ENCODE data around the gene PSMA8. TPM values are rescaled to one million over a fixed set of nuclear protein-coding genes. Genes with fewer than 3 reads are reported as not detected.
"Not testable (repeated sequence)": the region's sequence is repeated elsewhere in the genome, so short reads cannot be mapped to it uniquely, and the experiment has no call there.

PSMA8 gene
- total RNA-seq, 1 donor from 2014 or later, result not detected

GRCh38 chr18:26192233-26192632 lies 58.6 kb downstream of the PSMA8 start:
- TF ChIP-seq CTCF (IDR thresholded peaks at IDR 0.05), result no peak
- Histone ChIP-seq H3K36me3 (no peaks in the 10 kb centered on the region), H3K4me3 (no peak overlapping the region), H3K27ac (no peak overlapping the region), H3K4me1 (no peaks in the 10 kb centered on the region), H3K9me3 (no peaks in the 10 kb centered on the region), H3K27me3 (ENCODE audit: low read depth) (no peaks in the 10 kb centered on the region)
- DNase-seq, result no peak
- ATAC-seq, result no peak
- intact Hi-C loops (cut with DNase I), result no loop called here

DNA sequence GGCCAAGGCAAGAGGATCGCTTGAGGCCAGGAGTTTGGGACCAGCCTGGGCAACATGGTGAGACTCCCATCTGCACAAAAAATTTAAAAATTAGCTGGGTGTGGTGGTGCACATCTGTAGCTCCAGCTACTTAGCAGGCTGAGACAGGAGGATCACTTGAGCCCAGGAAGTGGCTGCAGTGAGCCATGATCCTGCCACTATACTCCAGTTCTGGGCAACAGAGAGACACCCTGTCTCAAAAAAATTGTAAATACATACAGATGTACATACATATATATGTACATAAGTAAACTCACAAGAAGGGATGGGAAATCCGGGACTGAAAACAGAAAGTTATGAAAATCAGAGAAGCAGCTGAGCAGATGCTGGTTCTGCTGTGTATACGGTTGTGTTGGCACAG lies 62.9 kb downstream of the PSMA8 start:
- intact Hi-C loops (cut with DNase I), result no loop called here
- H3K36me3 ChIP-seq, result no peaks in the 10 kb centered on the region
- H3K4me1 ChIP-seq, result no peaks in the 10 kb centered on the region
- no peak overlapping the region for H3K4me3 ChIP-seq
- DNase-seq (no peak), ATAC-seq (no peak)
- H3K27me3 ChIP-seq (ENCODE audit: low read depth), result no peaks in the 10 kb centered on the region
- no peak overlapping the region for H3K27ac ChIP-seq
- H3K9me3 ChIP-seq, result peaks cover 4% of the 10 kb centered on the region
- no peak for TF ChIP-seq CTCF (IDR thresholded peaks at IDR 0.05)

- H3K27ac ChIP-seq; ATAC-seq; intact Hi-C loops (cut with DNase I); H3K27me3 ChIP-seq (ENCODE audit: low read depth); H3K36me3 ChIP-seq; H3K4me1 ChIP-seq; H3K9me3 ChIP-seq; DNase-seq; H3K4me3 ChIP-seq: not testable (repeated sequence)
Observed at GRCh38 chr18:26202001-26202400, 68.3 kb downstream of the PSMA8 start.

GRCh38 chr18:26205318-26205717 lies 71.6 kb downstream of the PSMA8 start:
- TF ChIP-seq CTCF (IDR thresholded peaks at IDR 0.05), result no peak
- no peak for DNase-seq
- no peaks in the 10 kb centered on the region for H3K36me3 ChIP-seq
- H3K9me3 ChIP-seq, result peaks cover 4% of the 10 kb centered on the region
- ATAC-seq, result no peak
- intact Hi-C loops (cut with DNase I), result no loop called here
- no peaks in the 10 kb centered on the region for H3K4me1 ChIP-seq
- H3K27me3 ChIP-seq (ENCODE audit: low read depth), result no peaks in the 10 kb centered on the region
- H3K4me3 ChIP-seq, result no peak overlapping the region
- no peak overlapping the region for H3K27ac ChIP-seq

GRCh38 chr18:26206488-26206887 lies 72.8 kb downstream of the PSMA8 start:
- no peak overlapping the region for H3K4me3 ChIP-seq
- H3K9me3 ChIP-seq, result no peaks in the 10 kb centered on the region
- H3K4me1 ChIP-seq, result no peaks in the 10 kb centered on the region
- H3K27ac ChIP-seq, result no peak overlapping the region
- H3K27me3 ChIP-seq (ENCODE audit: low read depth), result no peaks in the 10 kb centered on the region
- no peak for ATAC-seq
- H3K36me3 ChIP-seq, result no peaks in the 10 kb centered on the region
- intact Hi-C loops (cut with DNase I), result no loop called here
- TF ChIP-seq CTCF (IDR thresholded peaks at IDR 0.05), result no peak
- DNase-seq, result no peak

DNA sequence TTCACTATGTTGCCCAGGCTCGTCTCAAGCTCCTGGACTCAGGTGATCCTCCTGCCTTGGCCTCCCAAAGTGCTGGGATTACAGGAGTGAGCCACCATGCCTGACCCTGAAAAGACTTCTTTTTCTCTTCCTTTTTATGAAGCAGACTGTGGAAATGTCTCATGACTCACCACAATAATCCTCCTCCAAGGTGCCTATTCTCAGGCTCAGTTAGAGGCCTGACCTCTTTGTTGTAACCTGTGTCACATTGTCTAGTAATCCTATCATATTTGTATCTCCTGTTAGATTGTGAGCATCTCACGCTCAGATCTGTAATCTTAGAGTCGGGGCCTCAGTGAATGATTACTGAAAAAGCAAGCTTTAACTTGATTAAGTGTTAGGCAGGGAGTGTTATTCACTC lies 74.3 kb downstream of the PSMA8 start:
- H3K36me3 ChIP-seq, result no peaks in the 10 kb centered on the region
- no peak overlapping the region for H3K4me3 ChIP-seq
- no peaks in the 10 kb centered on the region for H3K9me3 ChIP-seq
- DNase-seq, result no peak
- no peaks in the 10 kb centered on the region for H3K27me3 ChIP-seq (ENCODE audit: low read depth)
- no peak for TF ChIP-seq CTCF (IDR thresholded peaks at IDR 0.05)
- intact Hi-C loops (cut with DNase I), result no loop called here
- ATAC-seq, result no peak
- H3K27ac ChIP-seq, result no peak overlapping the region
- no peaks in the 10 kb centered on the region for H3K4me1 ChIP-seq
